22Rv1 (cell line): ENCODE results near the gene CDC42EP2.

Experiments
- ZFX ChIP-seq: fragments of 450-650 bp; IDR thresholded peaks from 2 replicates; pipeline ENCODE4 v1.6.1; 2017; ENCODE audit warnings: antibody characterized with exemption, borderline replicate concordance
- TF ChIP-seq, protein P1 (sequence below): fragments of 450-650 bp; IDR thresholded peaks from 2 replicates; pipeline ENCODE4 v1.5.1; 2017; ENCODE audit warnings: mild to moderate bottlenecking

DNA sequence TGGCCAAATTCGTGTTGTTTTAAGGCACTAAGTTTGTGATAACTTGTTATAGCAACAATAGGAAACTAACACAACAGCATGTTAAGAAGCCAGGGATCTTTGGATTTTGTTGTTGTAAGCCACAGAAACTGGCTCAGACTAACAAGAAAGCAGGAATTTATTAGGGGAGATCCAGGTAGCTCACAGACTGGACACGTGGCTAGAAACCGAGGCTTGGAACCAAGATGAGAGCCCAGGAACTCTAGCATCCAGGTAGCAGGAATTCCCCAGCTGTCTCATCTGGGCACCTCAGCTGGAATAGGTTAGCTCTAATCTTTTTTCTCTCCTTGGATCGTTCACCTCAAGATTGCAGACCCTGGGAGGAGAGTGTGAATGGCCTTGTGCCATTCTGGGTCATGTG, 28.0 kb upstream of the CDC42EP2 start:
- TF ChIP-seq, protein P1, sequence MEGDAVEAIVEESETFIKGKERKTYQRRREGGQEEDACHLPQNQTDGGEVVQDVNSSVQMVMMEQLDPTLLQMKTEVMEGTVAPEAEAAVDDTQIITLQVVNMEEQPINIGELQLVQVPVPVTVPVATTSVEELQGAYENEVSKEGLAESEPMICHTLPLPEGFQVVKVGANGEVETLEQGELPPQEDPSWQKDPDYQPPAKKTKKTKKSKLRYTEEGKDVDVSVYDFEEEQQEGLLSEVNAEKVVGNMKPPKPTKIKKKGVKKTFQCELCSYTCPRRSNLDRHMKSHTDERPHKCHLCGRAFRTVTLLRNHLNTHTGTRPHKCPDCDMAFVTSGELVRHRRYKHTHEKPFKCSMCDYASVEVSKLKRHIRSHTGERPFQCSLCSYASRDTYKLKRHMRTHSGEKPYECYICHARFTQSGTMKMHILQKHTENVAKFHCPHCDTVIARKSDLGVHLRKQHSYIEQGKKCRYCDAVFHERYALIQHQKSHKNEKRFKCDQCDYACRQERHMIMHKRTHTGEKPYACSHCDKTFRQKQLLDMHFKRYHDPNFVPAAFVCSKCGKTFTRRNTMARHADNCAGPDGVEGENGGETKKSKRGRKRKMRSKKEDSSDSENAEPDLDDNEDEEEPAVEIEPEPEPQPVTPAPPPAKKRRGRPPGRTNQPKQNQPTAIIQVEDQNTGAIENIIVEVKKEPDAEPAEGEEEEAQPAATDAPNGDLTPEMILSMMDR: no peak
- TF ChIP-seq ZFX: no peak
